Common myeloid progenitor, CD34-positive (primary cell): ENCODE results near the gene SPRED1.
"Not testable (repeated sequence)": the region's sequence is repeated elsewhere in the genome, so short reads cannot be mapped to it uniquely, and the experiment has no call there.

Source experiments
- CTCF ChIA-PET: fragments of 350-600 bp; sonication (Branson Sonifier 250); formaldehyde crosslinking; loops from one replicate; lab custom pipeline; 2021; ENCODE audit warnings: antibody characterized with exemption; lab: Charles Lee
- POLR2A ChIA-PET: fragments of 350-600 bp; sonication (Branson Sonifier 250); formaldehyde crosslinking; loops from one replicate; lab custom pipeline; 2021; ENCODE audit warnings: antibody characterized with exemption; lab: Charles Lee
- DNase-seq, 3 donors: peaks; one replicate each; pipeline versions ENCODE4 v3.0.0 to v3.0.0-alpha.2; 2013
- H3K27ac ChIP-seq, 2 experiments: 1 replicate in 1 of 2; 2 replicates in 1 of 2; pipeline ENCODE4 v1.7.0; 2013; ENCODE audit warnings: inconsistent platforms in 2 of 2, low read length in 2 of 2, mild to moderate bottlenecking in 2 of 2, low read depth in 1 of 2, moderate library complexity in 1 of 2; ENCODE audit not compliant: severe bottlenecking in 2 of 2, insufficient read depth in 1 of 2, poor library complexity in 1 of 2
- H3K27me3 ChIP-seq, 5 experiments: replicated peaks in 2 of 5; 1 replicate in 3 of 5; 2 replicates in 2 of 5; pipeline versions ENCODE4 v1.6.1 to v1.7.0; 2013; ENCODE audit warnings: low read length in 4 of 5, mild to moderate bottlenecking in 2 of 5, moderate library complexity in 2 of 5, inconsistent platforms in 1 of 5; ENCODE audit not compliant: insufficient read depth in 5 of 5, control insufficient read depth in 4 of 5
- H3K36me3 ChIP-seq, 4 experiments: 1 replicate in 2 of 4; 2 replicates in 2 of 4; pipeline versions ENCODE4 v1.6.1 to v1.7.0; 2013; ENCODE audit warnings: low read length in 3 of 4, control low read depth in 1 of 4, mild to moderate bottlenecking in 1 of 4; ENCODE audit not compliant: control insufficient read depth in 4 of 4, insufficient read depth in 4 of 4
- H3K4me1 ChIP-seq, 4 experiments: 1 replicate in 3 of 4; 2 replicates in 1 of 4; pipeline versions ENCODE4 v1.6.1 to v1.7.1; 2013; ENCODE audit warnings: low read length in 3 of 4, mild to moderate bottlenecking in 3 of 4, control low read depth in 1 of 4, inconsistent platforms in 1 of 4, moderate library complexity in 1 of 4; ENCODE audit not compliant: control insufficient read depth in 4 of 4, insufficient read depth in 4 of 4; ENCODE audit errors: control extremely low read depth in 1 of 4
- H3K4me3 ChIP-seq, 7 experiments: 1 replicate in 4 of 7; 2 replicates in 3 of 7; pipeline versions ENCODE4 v1.5.1 to v1.7.0; 2013; ENCODE audit warnings: mild to moderate bottlenecking in 7 of 7, low read length in 6 of 7, moderate library complexity in 6 of 7, inconsistent platforms in 2 of 7, low read depth in 2 of 7, control low read depth in 1 of 7; ENCODE audit not compliant: insufficient read depth in 4 of 7, control insufficient read depth in 1 of 7; ENCODE audit errors: extremely low read depth in 1 of 7
- H3K9me3 ChIP-seq, 5 experiments: 1 replicate in 4 of 5; 2 replicates in 1 of 5; pipeline versions ENCODE4 v1.6.1 to v1.7.1; 2013; ENCODE audit warnings: low read length in 4 of 5, mild to moderate bottlenecking in 2 of 5, inconsistent platforms in 1 of 5, low read depth in 1 of 5, moderate library complexity in 1 of 5; ENCODE audit not compliant: control insufficient read depth in 4 of 5, insufficient read depth in 2 of 5; ENCODE audit errors: control extremely low read depth in 1 of 5
- WGBS: methylation state at CpG from one replicate; pipeline ENCODE4 v1.1.5; 2013; ENCODE audit not compliant: insufficient coverage; 5-methylcytosine and 5-hydroxymethylcytosine counted together

The SPRED1 gene

DNA sequence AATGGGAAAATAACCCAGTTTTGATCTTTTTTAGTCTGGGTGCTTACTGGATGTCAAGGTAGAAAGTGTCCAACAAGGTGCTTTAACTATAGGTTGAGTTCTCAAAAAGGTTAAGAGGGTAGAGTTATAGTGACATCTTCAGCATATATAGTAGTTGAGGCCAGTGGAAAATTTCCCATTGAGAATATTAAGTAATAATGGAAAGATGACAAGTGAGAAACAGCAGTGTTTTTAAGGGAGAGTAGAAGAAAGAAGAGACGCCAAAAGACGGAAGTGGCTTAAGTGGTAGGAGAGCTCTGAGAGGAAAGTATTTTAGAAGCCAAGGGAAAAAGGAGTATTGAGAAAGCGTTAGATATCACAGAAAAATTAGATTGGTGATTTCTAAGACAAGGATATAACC is 10.6 kb downstream of the SPRED1 start:
- DNase-seq: no peak
- Histone ChIP-seq H3K27ac (no peak overlapping the region), H3K4me3 (no peak overlapping the region), H3K9me3 (no peaks in the 10 kb centered on the region), H3K36me3 (no peaks in the 10 kb centered on the region), H3K4me1 (no peaks in the 10 kb centered on the region), H3K27me3 (no peaks in the 10 kb centered on the region)
- WGBS: 97% methylated on average over 3 of the region's 3 CpGs
- ChIA-PET POLR2A (no interaction called here), CTCF (no interaction called here)

DNA sequence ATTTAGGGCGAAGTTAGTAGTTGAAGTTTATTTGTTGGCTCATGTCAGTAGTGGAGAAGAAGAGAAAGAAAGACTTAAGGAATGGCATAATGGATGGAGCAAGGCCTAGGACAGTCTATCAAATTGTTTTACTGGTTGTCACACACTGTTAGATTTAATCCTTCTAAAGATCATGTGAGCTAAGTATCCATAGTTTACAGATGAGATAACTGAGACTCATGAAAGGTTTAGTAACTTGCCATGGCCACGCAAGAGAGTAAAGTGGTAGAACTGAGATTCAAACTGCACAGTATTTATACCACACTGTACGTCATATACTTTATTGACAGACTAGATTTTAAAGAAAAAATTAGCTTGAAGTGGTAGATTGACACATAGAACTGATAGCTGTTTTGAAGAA is 11.4 kb downstream of the SPRED1 start:
- H3K27me3 ChIP-seq: no peaks in the 10 kb centered on the region
- ChIA-PET CTCF (no interaction called here), POLR2A (no interaction called here)
- H3K4me1 ChIP-seq: no peaks in the 10 kb centered on the region
- WGBS: 91% methylated on average over 1 of the region's 3 CpGs
- no peak for DNase-seq
- H3K9me3 ChIP-seq: no peaks in the 10 kb centered on the region
- no peaks in the 10 kb centered on the region for H3K36me3 ChIP-seq
- no peak overlapping the region for H3K4me3 ChIP-seq
- no peak overlapping the region for H3K27ac ChIP-seq

DNA sequence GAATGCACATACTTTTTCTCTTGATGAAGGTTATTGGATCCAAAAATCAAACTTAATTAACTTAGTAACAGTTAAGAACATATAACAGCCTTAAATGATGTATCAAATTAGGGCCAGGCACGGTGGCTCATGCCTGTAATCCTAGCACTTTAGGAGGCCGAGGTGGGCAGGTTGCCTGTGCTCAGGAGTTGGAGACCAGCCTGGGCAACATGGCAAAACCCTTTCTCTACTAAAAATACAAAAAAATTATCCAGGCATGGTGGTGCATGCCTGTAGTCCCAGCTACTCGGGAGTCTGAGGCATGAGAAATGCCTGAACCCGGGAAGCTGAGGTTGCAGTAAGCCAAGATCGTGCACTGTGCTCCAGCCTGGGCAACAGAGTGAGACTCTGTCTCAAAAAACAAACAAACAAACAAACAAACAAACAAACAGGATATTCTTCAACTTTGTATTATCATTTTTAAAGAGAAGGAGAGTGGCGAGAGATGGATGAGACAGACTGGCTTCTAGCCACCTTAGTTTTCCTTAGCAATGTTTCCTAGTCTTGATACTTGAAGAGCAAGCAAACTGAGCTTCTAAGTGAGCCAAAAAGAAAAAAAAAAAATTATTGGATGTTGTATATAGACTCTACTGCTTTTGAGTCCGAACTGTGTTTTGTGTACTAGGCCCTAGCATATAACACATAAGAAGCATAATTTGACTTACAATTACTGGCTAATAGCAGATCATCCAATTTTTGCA is 13.8 kb downstream of the SPRED1 start:
- DNase-seq: no peak
- Histone ChIP-seq H3K4me1 (no peaks in the 10 kb centered on the region), H3K36me3 (peaks cover 0 to 2% (median 0%) of the 10 kb centered on the region in 4 experiments), H3K4me3 (no peak overlapping the region), H3K9me3 (no peaks in the 10 kb centered on the region), H3K27ac (no peak overlapping the region), H3K27me3 (no peaks in the 10 kb centered on the region)
- WGBS: 100% methylated on average over 3 of the region's 7 CpGs
- ChIA-PET CTCF (interaction anchor here (1.0 to 2.6 kb wide), 2 partner anchors 10 to 13 kb away, joined by 3 to 8 read pairs; partner anchors contain the start of gene SPRED1), POLR2A (no interaction called here)

- peaks cover 0 to 2% (median 0%) of the 10 kb centered on the region in 5 experiments for H3K9me3 ChIP-seq
- POLR2A ChIA-PET: no interaction called here
- no peak overlapping the region for H3K4me3 ChIP-seq
- WGBS: no CpG with 5 or more reads among the region's 3 CpGs
- no peaks in the 10 kb centered on the region for H3K4me1 ChIP-seq
- peaks cover 0 to 2% (median 0%) of the 10 kb centered on the region in 4 experiments for H3K36me3 ChIP-seq
- no peak for DNase-seq
- H3K27me3 ChIP-seq: no peaks in the 10 kb centered on the region
- CTCF ChIA-PET: interaction anchor here (1.0 to 2.6 kb wide), 2 partner anchors 11 to 14 kb away, joined by 3 to 8 read pairs; partner anchors contain the start of gene SPRED1
- H3K27ac ChIP-seq: no peak overlapping the region
Measured at GRCh38 chr15:38267421-38268022, 14.9 kb downstream of the SPRED1 start.

DNA sequence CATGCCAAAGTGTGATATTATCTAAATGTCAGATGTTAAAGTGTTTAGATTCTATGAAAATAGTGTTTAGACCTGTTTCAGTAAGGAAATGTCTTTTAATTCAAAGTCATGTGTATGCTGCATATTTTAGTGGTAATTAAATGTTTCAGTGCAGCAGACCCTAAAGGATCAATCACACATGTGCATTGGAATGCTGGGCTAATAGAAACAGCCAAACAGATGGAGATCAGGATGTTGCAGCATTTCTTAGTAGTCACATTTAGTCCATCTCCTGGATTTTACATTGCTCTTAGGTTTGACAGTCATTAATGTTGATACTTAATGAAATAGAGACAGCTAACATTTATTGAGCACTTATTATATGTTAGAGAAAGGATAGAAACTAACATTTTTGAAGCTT is 18.5 kb downstream of the SPRED1 start:
- ChIA-PET CTCF (no interaction called here), POLR2A (no interaction called here)
- H3K4me1 ChIP-seq: peaks cover 0 to 7% (median 1%) of the 10 kb centered on the region in 4 experiments
- no peaks in the 10 kb centered on the region for H3K27me3 ChIP-seq
- no peak overlapping the region for H3K4me3 ChIP-seq
- DNase-seq: no peak
- H3K9me3 ChIP-seq: peaks cover 0 to 2% (median 0%) of the 10 kb centered on the region in 5 experiments
- H3K27ac ChIP-seq: no peak overlapping the region
- peaks cover 0 to 2% (median 0%) of the 10 kb centered on the region in 4 experiments for H3K36me3 ChIP-seq

- no CpG with 5 or more reads among the region's 3 CpGs for WGBS
Measured at GRCh38 chr15:38271895-38272294, 19.3 kb downstream of the SPRED1 start.

DNA sequence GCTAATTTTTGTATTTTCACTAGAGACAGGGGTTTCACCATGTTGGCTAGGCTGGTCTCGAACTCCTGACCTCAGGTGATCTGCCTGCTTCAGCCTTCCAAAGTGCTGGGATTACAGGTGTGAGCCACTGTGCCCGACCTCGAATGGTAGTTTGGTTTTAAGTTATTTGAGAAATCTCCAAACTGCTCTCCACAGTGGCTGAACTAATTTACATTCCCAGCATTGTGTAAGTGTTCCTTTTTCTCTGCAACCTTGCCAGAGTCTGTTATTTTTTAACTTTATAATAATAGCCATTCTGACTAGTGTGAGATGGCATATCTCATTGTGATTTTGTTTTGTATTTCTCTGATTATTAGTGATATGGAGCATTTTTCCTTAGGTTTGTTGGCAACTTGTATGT is 19.8 kb downstream of the SPRED1 start:
- H3K27ac ChIP-seq, H3K4me1 ChIP-seq, H3K9me3 ChIP-seq, DNase-seq, H3K36me3 ChIP-seq, POLR2A ChIA-PET, H3K4me3 ChIP-seq, H3K27me3 ChIP-seq: not testable (repeated sequence)
- CTCF ChIA-PET: interaction anchor here (0.8 kb wide), 1 partner anchor 18 kb away, joined by 3 read pairs; no protein-coding TSS in a partner anchor
- 86% methylated on average over 1 of the region's 3 CpGs for WGBS

More at GRCh38 chr15:38271895-38272294, 19.3 kb downstream of the SPRED1 start:
- Histone ChIP-seq H3K36me3 (peaks cover 0 to 2% (median 0%) of the 10 kb centered on the region in 4 experiments), H3K27ac (no peak overlapping the region), H3K4me1 (peaks cover 0 to 7% (median 1%) of the 10 kb centered on the region in 4 experiments), H3K9me3 (peaks cover 0 to 2% (median 0%) of the 10 kb centered on the region in 5 experiments), H3K4me3 (no peak overlapping the region), H3K27me3 (no peaks in the 10 kb centered on the region)
- no peak for DNase-seq
- ChIA-PET CTCF (no interaction called here), POLR2A (no interaction called here)
